ENCODE results near the gene AUNIP. TPM values are rescaled to one million over a fixed set of nuclear protein-coding genes. Genes with fewer than 3 reads are reported as not detected.
A peak's percentile ranks its signal among the peaks of the same experiment; 100 is the strongest.

The AUNIP gene
- total RNA-seq, 1 donor from 2014 or later = not detected

DNA sequence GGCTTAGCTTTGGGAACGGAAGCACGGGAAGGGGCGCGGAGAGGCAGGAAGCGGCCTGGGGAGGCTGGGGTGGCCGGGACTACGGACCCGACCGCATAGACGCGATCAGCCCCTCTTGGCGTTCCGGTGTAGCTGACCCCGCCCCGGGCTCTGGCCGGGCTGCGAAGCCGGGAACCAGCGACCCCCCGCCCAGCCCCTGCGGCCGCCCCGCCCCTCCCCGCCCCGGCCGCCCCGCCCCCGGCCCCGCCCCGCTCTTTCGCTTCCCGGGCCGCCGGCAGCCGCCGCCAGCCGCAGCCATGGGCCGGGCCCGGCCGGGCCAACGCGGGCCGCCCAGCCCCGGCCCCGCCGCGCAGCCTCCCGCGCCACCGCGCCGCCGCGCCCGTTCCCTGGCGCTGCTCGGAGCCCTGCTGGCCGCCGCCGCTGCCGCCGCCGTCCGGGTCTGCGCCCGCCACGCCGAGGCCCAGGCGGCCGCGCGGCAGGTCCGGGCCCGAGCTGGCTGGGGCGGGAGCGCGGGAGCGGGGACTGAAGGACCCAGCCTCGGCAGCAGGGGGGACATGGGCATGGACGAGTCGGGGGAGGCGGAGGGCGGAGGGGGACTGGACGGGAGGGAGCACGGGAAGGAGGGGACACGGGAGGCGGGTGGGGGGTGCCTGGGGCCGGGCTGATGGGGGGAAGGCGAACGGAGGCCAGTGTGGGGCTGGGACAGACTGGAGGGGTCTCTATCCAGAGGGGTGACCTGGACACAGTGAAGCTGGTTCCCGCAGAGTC, 59.1 kb downstream of the AUNIP start, which contains the start of gene SELENON:
Gene SELENON, plus strand, starts transcription at position 259 of the 768 bp plus-strand sequence. Its CDS starts 38 bp downstream, at position 297.
- peak within 1 kb of the TSS; percentile 77 to 87 for H3K4me3 ChIP-seq
- H3K4me1 ChIP-seq = peaks cover 6 to 32% of the 10 kb centered on the region in 2 donors
- TF ChIP-seq, protein P1, sequence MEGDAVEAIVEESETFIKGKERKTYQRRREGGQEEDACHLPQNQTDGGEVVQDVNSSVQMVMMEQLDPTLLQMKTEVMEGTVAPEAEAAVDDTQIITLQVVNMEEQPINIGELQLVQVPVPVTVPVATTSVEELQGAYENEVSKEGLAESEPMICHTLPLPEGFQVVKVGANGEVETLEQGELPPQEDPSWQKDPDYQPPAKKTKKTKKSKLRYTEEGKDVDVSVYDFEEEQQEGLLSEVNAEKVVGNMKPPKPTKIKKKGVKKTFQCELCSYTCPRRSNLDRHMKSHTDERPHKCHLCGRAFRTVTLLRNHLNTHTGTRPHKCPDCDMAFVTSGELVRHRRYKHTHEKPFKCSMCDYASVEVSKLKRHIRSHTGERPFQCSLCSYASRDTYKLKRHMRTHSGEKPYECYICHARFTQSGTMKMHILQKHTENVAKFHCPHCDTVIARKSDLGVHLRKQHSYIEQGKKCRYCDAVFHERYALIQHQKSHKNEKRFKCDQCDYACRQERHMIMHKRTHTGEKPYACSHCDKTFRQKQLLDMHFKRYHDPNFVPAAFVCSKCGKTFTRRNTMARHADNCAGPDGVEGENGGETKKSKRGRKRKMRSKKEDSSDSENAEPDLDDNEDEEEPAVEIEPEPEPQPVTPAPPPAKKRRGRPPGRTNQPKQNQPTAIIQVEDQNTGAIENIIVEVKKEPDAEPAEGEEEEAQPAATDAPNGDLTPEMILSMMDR (IDR thresholded peaks at IDR 0.05) = no peak
- H3K36me3 ChIP-seq = no peaks in the 10 kb centered on the region
- peak within 1 kb of the TSS; percentile 80 to 89 for H3K27ac ChIP-seq
- no peaks in the 10 kb centered on the region for H3K27me3 ChIP-seq
- peak in 1 of 2 donors; percentile 83 for DNase-seq (ENCODE audit: low spot score in 2 of 2)
- intact Hi-C loops (cut with DNase I) = loop anchor here (5.0 kb wide), 2 partner anchors 278 to 298 kb away; no protein-coding TSS in a partner anchor
- H3K9me3 ChIP-seq = no peaks in the 10 kb centered on the region

DNA sequence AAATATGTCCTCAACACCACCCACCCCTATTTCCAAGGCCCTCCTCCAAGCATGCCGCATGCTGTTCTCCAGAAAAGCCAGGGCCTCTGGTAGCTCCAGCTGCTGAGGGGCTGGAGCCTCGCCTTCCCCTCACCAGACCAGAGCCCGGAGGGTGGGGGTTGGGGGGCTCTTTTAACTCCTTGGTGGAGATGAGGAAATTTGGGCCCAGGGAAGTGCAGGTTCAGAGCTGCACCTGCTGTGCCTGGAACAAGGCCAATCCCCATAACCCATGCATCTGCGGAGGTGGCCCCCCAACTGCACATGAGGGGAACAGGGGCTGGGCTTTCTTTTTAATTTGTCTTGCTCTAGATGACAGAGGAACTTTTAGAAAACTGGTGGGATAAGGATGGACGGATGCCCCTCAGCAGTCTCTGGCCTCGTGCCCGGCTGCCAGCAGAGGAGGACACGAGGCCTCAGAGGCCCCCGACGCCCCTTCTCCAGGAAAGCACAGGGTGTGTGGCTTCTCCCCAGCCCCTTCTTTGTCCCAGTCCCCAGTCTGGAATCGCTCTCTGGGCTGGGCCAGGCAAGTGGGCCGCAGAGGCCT, 59.8 kb downstream of the AUNIP start:
- peak overlapping the region; percentile 48 to 61 for H3K4me3 ChIP-seq
- intact Hi-C loops (cut with DNase I) = loop anchor here (5.0 kb wide), 2 partner anchors 277 to 297 kb away; no protein-coding TSS in a partner anchor
- H3K4me1 ChIP-seq = peaks cover 4 to 27% of the 10 kb centered on the region in 2 donors
- no peak for DNase-seq (ENCODE audit: low spot score in 2 of 2)
- H3K9me3 ChIP-seq = no peaks in the 10 kb centered on the region
- H3K36me3 ChIP-seq = no peaks in the 10 kb centered on the region
- TF ChIP-seq, protein P1 (IDR thresholded peaks at IDR 0.05) = no peak
- H3K27ac ChIP-seq = peak overlapping the region; percentile 78 to 89
- H3K27me3 ChIP-seq = no peaks in the 10 kb centered on the region

DNA sequence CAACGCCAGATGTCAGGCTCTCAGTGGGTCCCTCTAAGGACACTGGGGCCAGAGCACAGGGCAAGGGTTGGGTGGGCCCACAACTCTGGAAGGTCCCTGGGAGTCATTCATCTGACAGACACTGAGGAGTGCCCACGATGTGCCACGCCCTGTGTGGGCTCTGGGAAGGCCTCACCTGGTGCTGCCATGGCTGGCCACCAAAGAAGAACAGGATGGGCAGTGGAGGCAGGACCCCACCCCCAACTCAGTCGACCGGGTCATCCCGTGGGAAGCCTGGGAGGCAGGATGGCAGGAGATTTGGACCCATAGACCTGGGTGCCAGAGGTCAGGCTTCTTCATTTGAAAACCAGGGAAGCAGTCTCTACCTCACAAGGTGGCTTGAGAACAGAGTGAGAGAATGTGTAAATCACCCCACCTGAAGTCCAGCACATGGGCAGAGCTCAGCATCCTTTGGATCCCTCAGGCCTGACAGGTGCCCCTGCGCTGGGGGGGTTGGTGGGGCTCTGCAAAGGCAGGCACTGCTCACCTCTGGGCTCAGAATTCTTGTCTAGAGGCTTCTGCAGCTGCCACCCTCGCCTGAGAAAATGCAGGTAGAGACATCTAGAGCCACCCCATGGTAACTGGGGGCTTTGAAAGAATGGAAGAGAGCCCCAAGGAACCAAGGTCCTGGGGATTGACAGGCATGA, 60.4 kb downstream of the AUNIP start:
- H3K4me3 ChIP-seq = no peak overlapping the region
- peaks cover 4 to 24% of the 10 kb centered on the region in 2 donors for H3K4me1 ChIP-seq
- intact Hi-C loops (cut with DNase I) = loop anchor here (5.0 kb wide), 2 partner anchors 277 to 297 kb away; no protein-coding TSS in a partner anchor
- no peaks in the 10 kb centered on the region for H3K27me3 ChIP-seq
- peak overlapping the region; percentile 78 to 89 for H3K27ac ChIP-seq
- no peak for DNase-seq (ENCODE audit: low spot score in 2 of 2)
- H3K9me3 ChIP-seq = no peaks in the 10 kb centered on the region
- TF ChIP-seq, protein P1 (IDR thresholded peaks at IDR 0.05) = no peak
- no peaks in the 10 kb centered on the region for H3K36me3 ChIP-seq

DNA sequence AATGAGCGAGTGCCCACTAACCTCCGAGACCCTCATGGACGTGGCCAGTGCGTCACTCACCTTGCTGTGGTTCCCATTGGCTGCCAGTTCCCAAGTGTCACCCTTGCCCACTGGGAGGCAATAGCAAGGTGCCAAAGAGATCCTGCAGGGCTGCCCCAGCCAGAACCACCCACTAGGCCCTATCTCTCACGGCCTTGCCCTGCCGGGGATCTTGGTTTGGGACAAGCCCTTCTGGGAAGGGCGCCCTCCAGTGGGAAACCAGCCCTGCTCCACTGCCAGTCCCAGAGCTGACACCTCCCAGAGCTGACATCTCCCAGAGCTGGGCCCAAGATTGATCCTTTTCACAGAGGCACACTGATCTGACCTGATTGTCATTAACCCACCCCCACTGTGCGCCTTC, 61.3 kb downstream of the AUNIP start:
- H3K4me1 ChIP-seq = peaks cover 4 to 20% of the 10 kb centered on the region in 2 donors
- no peak overlapping the region for H3K4me3 ChIP-seq
- intact Hi-C loops (cut with DNase I) = loop anchor here (2.0 to 5.0 kb wide), 4 partner anchors 53 to 296 kb away; no protein-coding TSS in a partner anchor
- TF ChIP-seq, protein P1 (IDR thresholded peaks at IDR 0.05) = peak in 2 of 3 experiments; percentile 28 to 33
- H3K9me3 ChIP-seq = no peaks in the 10 kb centered on the region
- H3K27me3 ChIP-seq = no peaks in the 10 kb centered on the region
- H3K27ac ChIP-seq = no peak overlapping the region
- DNase-seq (ENCODE audit: low spot score in 2 of 2) = no peak
- H3K36me3 ChIP-seq = no peaks in the 10 kb centered on the region

DNA sequence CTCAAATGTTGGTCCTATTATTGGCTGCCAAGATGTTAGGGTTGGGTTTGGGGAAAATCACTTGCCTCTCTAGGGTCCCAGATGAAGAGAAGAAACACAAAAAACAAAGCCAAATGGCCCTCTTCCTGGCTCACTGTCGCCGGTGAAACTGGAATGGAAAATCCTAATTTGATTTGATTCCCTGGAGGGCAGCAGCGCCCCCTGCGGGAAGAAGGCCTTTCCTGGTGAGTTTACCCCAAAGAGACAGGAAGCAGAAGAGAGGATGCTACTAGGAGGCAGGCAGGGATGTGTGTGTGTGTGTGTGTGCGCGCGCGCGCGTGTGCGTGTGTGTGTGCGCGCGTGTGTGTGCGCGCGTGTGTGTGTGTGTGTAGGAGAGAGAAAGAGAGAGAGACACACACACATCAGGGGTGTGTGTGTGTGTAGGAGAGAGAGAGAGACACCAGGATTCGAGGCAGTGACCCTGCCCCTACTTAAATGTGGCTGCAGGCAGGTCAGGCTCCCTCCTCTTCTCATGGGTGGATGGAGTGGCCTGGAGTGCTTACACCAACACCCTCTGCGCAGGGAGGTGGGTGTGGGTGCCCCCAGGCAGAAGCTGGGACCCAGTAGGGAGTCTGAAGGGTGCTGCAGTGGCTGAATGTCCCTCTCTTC, 62.3 kb downstream of the AUNIP start:
- TF ChIP-seq, protein P1 (IDR thresholded peaks at IDR 0.05) = peak; percentile 78 to 82 (median 79)

More for the DNA sequence above, 62.3 kb downstream of the AUNIP start:
- DNase-seq (ENCODE audit: low spot score in 2 of 2) = peak; percentile 33 to 92
- intact Hi-C loops (cut with DNase I) = loop anchor here (1.0 to 5.0 kb wide), 5 partner anchors 52 to 295 kb away; no protein-coding TSS in a partner anchor
- no peak overlapping the region for H3K27ac ChIP-seq
- peaks cover 4 to 20% of the 10 kb centered on the region in 2 donors for H3K4me1 ChIP-seq
- H3K27me3 ChIP-seq = no peaks in the 10 kb centered on the region
- H3K9me3 ChIP-seq = no peaks in the 10 kb centered on the region
- H3K36me3 ChIP-seq = no peaks in the 10 kb centered on the region
- peak overlapping the region in 1 of 2 donors; percentile 9 for H3K4me3 ChIP-seq
